ENCODE data around the gene ZNF865.
A peak's percentile ranks its signal among the peaks of the same experiment; 100 is the strongest.

The ZNF865 gene

GRCh38 chr19:55586976-55587668, 18.3 kb upstream of the ZNF865 start:
- TF ChIP-seq ESRRG (CRISPR knock-in tag; IDR thresholded peaks at IDR 0.05) (no peak), CREB5 (CRISPR knock-in tag; IDR thresholded peaks at IDR 0.05; ENCODE audit: low read depth) (no peak)
- peak; percentile 87 for ATAC-seq

DNA sequence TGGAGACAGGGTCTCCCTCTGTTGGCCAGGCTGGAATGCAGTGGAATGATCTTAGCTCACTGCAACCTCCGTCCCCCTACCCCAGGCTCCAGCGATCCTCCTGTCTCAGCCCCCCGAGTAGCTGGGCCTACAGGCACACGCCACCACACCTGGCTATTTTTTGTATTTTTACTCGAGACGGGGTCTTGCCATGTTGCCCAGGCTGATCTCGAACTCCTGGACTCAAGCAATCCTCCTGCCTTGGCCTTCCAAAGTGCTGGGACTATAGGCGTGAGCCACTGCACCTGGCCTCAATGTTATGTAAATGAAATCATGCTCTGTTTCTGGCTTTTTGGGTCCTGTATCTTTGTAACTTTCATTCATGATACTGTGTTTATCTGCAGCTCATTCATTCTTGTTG, 16.7 kb upstream of the ZNF865 start:
- no peak for ATAC-seq
- TF ChIP-seq TSHZ2 (CRISPR knock-in tag; IDR thresholded peaks at IDR 0.05) = no peak
- TF ChIP-seq ISL1 (CRISPR knock-in tag; IDR thresholded peaks at IDR 0.05) = no peak
- TF ChIP-seq SNAI2 (CRISPR knock-in tag; IDR thresholded peaks at IDR 0.05) = no peak
- TF ChIP-seq OSR1 (CRISPR knock-in tag; IDR thresholded peaks at IDR 0.05) = no peak
- TF ChIP-seq ZC3H10 (CRISPR knock-in tag; IDR thresholded peaks at IDR 0.05) = no peak
- TF ChIP-seq ZNF565 (CRISPR knock-in tag; conservative IDR thresholded peaks at IDR 0.05; ENCODE audit: low read depth) = no peak

GRCh38 chr19:55590109-55590508, 15.3 kb upstream of the ZNF865 start:
- ATAC-seq = no peak
- TF ChIP-seq TSHZ2 (CRISPR knock-in tag; IDR thresholded peaks at IDR 0.05) (no peak), GLIS3 (CRISPR knock-in tag; IDR thresholded peaks at IDR 0.05) (no peak), CSDC2 (CRISPR knock-in tag; IDR thresholded peaks at IDR 0.05) (no peak), PPARA (CRISPR knock-in tag; IDR thresholded peaks at IDR 0.05; ENCODE audit: borderline replicate concordance) (no peak), TCF4 (CRISPR knock-in tag; IDR thresholded peaks at IDR 0.05; ENCODE audit: borderline replicate concordance) (no peak), ZFP30 (CRISPR knock-in tag; IDR thresholded peaks at IDR 0.05) (no peak), ZNF8 (CRISPR knock-in tag; IDR thresholded peaks at IDR 0.05) (no peak), ZNF70 (CRISPR knock-in tag; IDR thresholded peaks at IDR 0.05) (no peak), ARNTL (CRISPR knock-in tag; IDR thresholded peaks at IDR 0.05; ENCODE audit: borderline replicate concordance, low read depth) (no peak), ESRRG (CRISPR knock-in tag; IDR thresholded peaks at IDR 0.05) (no peak), OSR1 (CRISPR knock-in tag; IDR thresholded peaks at IDR 0.05) (no peak), ISL1 (CRISPR knock-in tag; IDR thresholded peaks at IDR 0.05) (no peak), ZFP3 (CRISPR knock-in tag; IDR thresholded peaks at IDR 0.05) (no peak), SNAI2 (CRISPR knock-in tag; IDR thresholded peaks at IDR 0.05) (no peak), BACH2 (CRISPR knock-in tag; IDR thresholded peaks at IDR 0.05; ENCODE audit: borderline replicate concordance) (no peak), ZNF565 (CRISPR knock-in tag; conservative IDR thresholded peaks at IDR 0.05; ENCODE audit: low read depth) (no peak), RARB (CRISPR knock-in tag; IDR thresholded peaks at IDR 0.05) (no peak)
- TF ChIP-seq, protein P1, sequence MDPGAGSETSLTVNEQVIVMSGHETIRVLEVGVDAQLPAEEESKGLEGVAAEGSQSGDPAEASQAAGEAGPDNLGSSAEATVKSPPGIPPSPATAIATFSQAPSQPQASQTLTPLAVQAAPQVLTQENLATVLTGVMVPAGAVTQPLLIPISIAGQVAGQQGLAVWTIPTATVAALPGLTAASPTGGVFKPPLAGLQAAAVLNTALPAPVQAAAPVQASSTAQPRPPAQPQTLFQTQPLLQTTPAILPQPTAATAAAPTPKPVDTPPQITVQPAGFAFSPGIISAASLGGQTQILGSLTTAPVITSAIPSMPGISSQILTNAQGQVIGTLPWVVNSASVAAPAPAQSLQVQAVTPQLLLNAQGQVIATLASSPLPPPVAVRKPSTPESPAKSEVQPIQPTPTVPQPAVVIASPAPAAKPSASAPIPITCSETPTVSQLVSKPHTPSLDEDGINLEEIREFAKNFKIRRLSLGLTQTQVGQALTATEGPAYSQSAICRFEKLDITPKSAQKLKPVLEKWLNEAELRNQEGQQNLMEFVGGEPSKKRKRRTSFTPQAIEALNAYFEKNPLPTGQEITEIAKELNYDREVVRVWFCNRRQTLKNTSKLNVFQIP (CRISPR knock-in tag; IDR thresholded peaks at IDR 0.05; ENCODE audit: borderline replicate concordance, low read depth) = no peak

- ATAC-seq = 0 out of 3 replicates have a peak, but pooled peaks have one; percentile 5
- TF ChIP-seq PPARA (CRISPR knock-in tag; IDR thresholded peaks at IDR 0.05; ENCODE audit: borderline replicate concordance) = no peak
- no peak for TF ChIP-seq BACH2 (CRISPR knock-in tag; IDR thresholded peaks at IDR 0.05; ENCODE audit: borderline replicate concordance)
- no peak for TF ChIP-seq OSR1 (CRISPR knock-in tag; IDR thresholded peaks at IDR 0.05)
- TF ChIP-seq CSDC2 (CRISPR knock-in tag; IDR thresholded peaks at IDR 0.05) = no peak
- TF ChIP-seq RARB (CRISPR knock-in tag; IDR thresholded peaks at IDR 0.05) = no peak
- TF ChIP-seq, protein P2, sequence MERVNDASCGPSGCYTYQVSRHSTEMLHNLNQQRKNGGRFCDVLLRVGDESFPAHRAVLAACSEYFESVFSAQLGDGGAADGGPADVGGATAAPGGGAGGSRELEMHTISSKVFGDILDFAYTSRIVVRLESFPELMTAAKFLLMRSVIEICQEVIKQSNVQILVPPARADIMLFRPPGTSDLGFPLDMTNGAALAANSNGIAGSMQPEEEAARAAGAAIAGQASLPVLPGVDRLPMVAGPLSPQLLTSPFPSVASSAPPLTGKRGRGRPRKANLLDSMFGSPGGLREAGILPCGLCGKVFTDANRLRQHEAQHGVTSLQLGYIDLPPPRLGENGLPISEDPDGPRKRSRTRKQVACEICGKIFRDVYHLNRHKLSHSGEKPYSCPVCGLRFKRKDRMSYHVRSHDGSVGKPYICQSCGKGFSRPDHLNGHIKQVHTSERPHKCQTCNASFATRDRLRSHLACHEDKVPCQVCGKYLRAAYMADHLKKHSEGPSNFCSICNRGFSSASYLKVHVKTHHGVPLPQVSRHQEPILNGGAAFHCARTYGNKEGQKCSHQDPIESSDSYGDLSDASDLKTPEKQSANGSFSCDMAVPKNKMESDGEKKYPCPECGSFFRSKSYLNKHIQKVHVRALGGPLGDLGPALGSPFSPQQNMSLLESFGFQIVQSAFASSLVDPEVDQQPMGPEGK (CRISPR knock-in tag; IDR thresholded peaks at IDR 0.05; ENCODE audit: borderline replicate concordance) = no peak
- no peak for TF ChIP-seq ZNF565 (CRISPR knock-in tag; conservative IDR thresholded peaks at IDR 0.05; ENCODE audit: low read depth)
- no peak for TF ChIP-seq ZNF8 (CRISPR knock-in tag; IDR thresholded peaks at IDR 0.05)
- no peak for TF ChIP-seq CREB5 (CRISPR knock-in tag; IDR thresholded peaks at IDR 0.05; ENCODE audit: low read depth)
- TF ChIP-seq, protein P1 (CRISPR knock-in tag; IDR thresholded peaks at IDR 0.05; ENCODE audit: borderline replicate concordance, low read depth) = no peak
- TF ChIP-seq ARNTL (CRISPR knock-in tag; IDR thresholded peaks at IDR 0.05; ENCODE audit: borderline replicate concordance, low read depth) = no peak
Observed at GRCh38 chr19:55590617-55591016, 14.8 kb upstream of the ZNF865 start.
